Measurements from ENCODE around the gene PHACTR3.

PHACTR3 gene

DNA sequence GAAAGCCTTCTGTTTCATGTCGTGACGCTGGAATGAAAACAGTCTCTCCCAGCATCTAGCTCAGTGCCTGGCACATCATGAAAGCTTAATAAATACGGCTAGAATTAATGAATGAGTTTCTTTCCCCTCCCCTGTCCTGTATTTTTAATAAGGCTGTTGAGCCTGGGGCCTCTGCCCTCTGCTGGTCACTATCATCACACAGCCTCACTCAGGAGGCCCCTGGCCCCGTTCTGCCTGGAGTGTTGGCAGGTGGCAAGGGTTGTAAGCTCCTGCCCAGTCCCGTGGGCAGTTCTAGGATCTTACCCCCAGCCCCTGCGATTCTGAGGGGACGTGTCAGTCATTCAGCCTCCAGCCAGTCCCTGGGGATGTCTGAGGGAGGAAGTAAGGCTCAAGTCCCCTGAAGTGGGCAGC, 41.4 kb downstream of the PHACTR3 start:
- TF ChIP-seq FOXM1 (IDR thresholded peaks at IDR 0.05; ENCODE audit: borderline replicate concordance, low read depth): no peak
- TF ChIP-seq USF1 (IDR thresholded peaks at IDR 0.05): no peak
- no peak for TF ChIP-seq TEAD4 (IDR thresholded peaks at IDR 0.05)
- TF ChIP-seq, protein P1, sequence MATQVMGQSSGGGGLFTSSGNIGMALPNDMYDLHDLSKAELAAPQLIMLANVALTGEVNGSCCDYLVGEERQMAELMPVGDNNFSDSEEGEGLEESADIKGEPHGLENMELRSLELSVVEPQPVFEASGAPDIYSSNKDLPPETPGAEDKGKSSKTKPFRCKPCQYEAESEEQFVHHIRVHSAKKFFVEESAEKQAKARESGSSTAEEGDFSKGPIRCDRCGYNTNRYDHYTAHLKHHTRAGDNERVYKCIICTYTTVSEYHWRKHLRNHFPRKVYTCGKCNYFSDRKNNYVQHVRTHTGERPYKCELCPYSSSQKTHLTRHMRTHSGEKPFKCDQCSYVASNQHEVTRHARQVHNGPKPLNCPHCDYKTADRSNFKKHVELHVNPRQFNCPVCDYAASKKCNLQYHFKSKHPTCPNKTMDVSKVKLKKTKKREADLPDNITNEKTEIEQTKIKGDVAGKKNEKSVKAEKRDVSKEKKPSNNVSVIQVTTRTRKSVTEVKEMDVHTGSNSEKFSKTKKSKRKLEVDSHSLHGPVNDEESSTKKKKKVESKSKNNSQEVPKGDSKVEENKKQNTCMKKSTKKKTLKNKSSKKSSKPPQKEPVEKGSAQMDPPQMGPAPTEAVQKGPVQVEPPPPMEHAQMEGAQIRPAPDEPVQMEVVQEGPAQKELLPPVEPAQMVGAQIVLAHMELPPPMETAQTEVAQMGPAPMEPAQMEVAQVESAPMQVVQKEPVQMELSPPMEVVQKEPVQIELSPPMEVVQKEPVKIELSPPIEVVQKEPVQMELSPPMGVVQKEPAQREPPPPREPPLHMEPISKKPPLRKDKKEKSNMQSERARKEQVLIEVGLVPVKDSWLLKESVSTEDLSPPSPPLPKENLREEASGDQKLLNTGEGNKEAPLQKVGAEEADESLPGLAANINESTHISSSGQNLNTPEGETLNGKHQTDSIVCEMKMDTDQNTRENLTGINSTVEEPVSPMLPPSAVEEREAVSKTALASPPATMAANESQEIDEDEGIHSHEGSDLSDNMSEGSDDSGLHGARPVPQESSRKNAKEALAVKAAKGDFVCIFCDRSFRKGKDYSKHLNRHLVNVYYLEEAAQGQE (IDR thresholded peaks at IDR 0.05; ENCODE audit: low read depth): no peak
- TF ChIP-seq EGR1 (IDR thresholded peaks at IDR 0.05): no peak
- no peak for TF ChIP-seq ZBTB7A (IDR thresholded peaks at IDR 0.05; ENCODE audit: low read depth)
- no peak for TF ChIP-seq MAX (IDR thresholded peaks at IDR 0.05)
- TF ChIP-seq RAD21 (IDR thresholded peaks at IDR 0.05; ENCODE audit: low read depth): no peak
- no peak for TF ChIP-seq TAF1 (IDR thresholded peaks at IDR 0.05; ENCODE audit: low read depth)
- TF ChIP-seq CREB1 (IDR thresholded peaks at IDR 0.05; ENCODE audit: low read depth): no peak
- TF ChIP-seq EP300 (IDR thresholded peaks at IDR 0.05; ENCODE audit: borderline replicate concordance): no peak
- TF ChIP-seq CEBPB (IDR thresholded peaks at IDR 0.05): no peak
- no peak for TF ChIP-seq NFIC (IDR thresholded peaks at IDR 0.05)
- TF ChIP-seq TCF12 (IDR thresholded peaks at IDR 0.05; ENCODE audit: low read depth): no peak
- TF ChIP-seq YY1 (IDR thresholded peaks at IDR 0.05; ENCODE audit: low read depth): no peak

DNA sequence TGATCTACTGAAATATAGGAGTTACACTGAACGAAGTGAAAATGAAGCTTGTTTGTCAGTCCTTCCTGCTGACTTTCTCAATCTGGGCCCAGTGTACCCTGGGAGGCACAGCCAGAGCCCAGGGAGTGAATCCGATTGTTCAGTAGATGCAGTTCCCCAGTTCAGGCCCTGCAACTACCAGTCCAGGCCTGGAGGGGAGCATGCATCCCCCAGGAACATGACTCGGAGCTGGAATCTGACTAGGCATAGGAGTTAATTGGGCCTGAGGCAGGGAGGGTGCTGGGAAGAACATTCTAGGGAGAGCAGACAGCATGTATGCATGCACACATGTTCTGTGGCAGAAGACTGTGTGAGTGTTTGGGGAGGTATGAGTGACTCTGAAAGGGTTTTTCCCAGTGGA, 42.1 kb downstream of the PHACTR3 start:
- no peak for TF ChIP-seq EGR1 (IDR thresholded peaks at IDR 0.05)
- TF ChIP-seq, protein P1 (IDR thresholded peaks at IDR 0.05; ENCODE audit: low read depth): no peak
- TF ChIP-seq EP300 (IDR thresholded peaks at IDR 0.05; ENCODE audit: borderline replicate concordance): no peak
- no peak for TF ChIP-seq TEAD4 (IDR thresholded peaks at IDR 0.05)
- no peak for TF ChIP-seq YY1 (IDR thresholded peaks at IDR 0.05; ENCODE audit: low read depth)
- TF ChIP-seq TAF1 (IDR thresholded peaks at IDR 0.05; ENCODE audit: low read depth): no peak
- TF ChIP-seq TCF12 (IDR thresholded peaks at IDR 0.05; ENCODE audit: low read depth): no peak
- TF ChIP-seq FOXM1 (IDR thresholded peaks at IDR 0.05; ENCODE audit: borderline replicate concordance, low read depth): no peak
- TF ChIP-seq CREB1 (IDR thresholded peaks at IDR 0.05; ENCODE audit: low read depth): no peak
- no peak for TF ChIP-seq RAD21 (IDR thresholded peaks at IDR 0.05; ENCODE audit: low read depth)
- no peak for TF ChIP-seq ZBTB7A (IDR thresholded peaks at IDR 0.05; ENCODE audit: low read depth)
- no peak for TF ChIP-seq CEBPB (IDR thresholded peaks at IDR 0.05)

GRCh38 chr20:59647271-59647670, 42.9 kb downstream of the PHACTR3 start:
- no peak for TF ChIP-seq FOXM1 (IDR thresholded peaks at IDR 0.05; ENCODE audit: borderline replicate concordance, low read depth)
- no peak for TF ChIP-seq CEBPB (IDR thresholded peaks at IDR 0.05)

- TF ChIP-seq MAX (IDR thresholded peaks at IDR 0.05) (no peak), ZBTB7A (IDR thresholded peaks at IDR 0.05; ENCODE audit: low read depth) (no peak), CEBPB (IDR thresholded peaks at IDR 0.05) (no peak), RAD21 (IDR thresholded peaks at IDR 0.05; ENCODE audit: low read depth) (no peak), EGR1 (IDR thresholded peaks at IDR 0.05) (no peak), FOXM1 (IDR thresholded peaks at IDR 0.05; ENCODE audit: borderline replicate concordance, low read depth) (no peak), YY1 (IDR thresholded peaks at IDR 0.05; ENCODE audit: low read depth) (no peak), TAF1 (IDR thresholded peaks at IDR 0.05; ENCODE audit: low read depth) (no peak), TCF12 (IDR thresholded peaks at IDR 0.05; ENCODE audit: low read depth) (no peak), NFIC (IDR thresholded peaks at IDR 0.05) (no peak), CREB1 (IDR thresholded peaks at IDR 0.05; ENCODE audit: low read depth) (no peak), EP300 (IDR thresholded peaks at IDR 0.05; ENCODE audit: borderline replicate concordance) (no peak), TEAD4 (IDR thresholded peaks at IDR 0.05) (no peak), USF1 (IDR thresholded peaks at IDR 0.05) (no peak)
- TF ChIP-seq, protein P1 (IDR thresholded peaks at IDR 0.05; ENCODE audit: low read depth): no peak
These were observed 44.2 kb downstream of the PHACTR3 start for GRCh38 chr20:59648466-59649070.

Data from Ishikawa (cell line).